PC-3 (cell line): ENCODE results near the gene FBXO10. TPM values are rescaled to one million over a fixed set of nuclear protein-coding genes. Genes with fewer than 3 reads are reported as not detected.
"Not testable (repeated sequence)": the region's sequence is repeated elsewhere in the genome, so short reads cannot be mapped to it uniquely, and the experiment has no call there.

Source experiments
- ATAC-seq: fragments of 200-7000 bp; cut with Tn5 transposase; 2 replicates; pipeline ENCODE4 v1.9.1; 2020; ENCODE audit warnings: mild to moderate bottlenecking, moderate library complexity
- BruUV-seq: library from RNA; stranded (reverse); fragments of 400-500 nt; replicated peaks from 2 replicates; lab custom pipeline; 2021; lab: Mats Ljungman, UMichigan
- CTCF ChIA-PET: fragments of 300-600 bp; sonication (Branson Sonifier 250); formaldehyde crosslinking; loops from one replicate; lab custom pipeline; 2022; ENCODE audit warnings: antibody characterized with exemption; lab: Charles Lee
- POLR2A ChIA-PET: fragments of 300-600 bp; sonication (Branson Sonifier 250); formaldehyde crosslinking; loops from one replicate; lab custom pipeline; 2022; ENCODE audit warnings: antibody characterized with exemption; ENCODE audit not compliant: unreplicated experiment; lab: Charles Lee
- DNase-seq: peaks from one replicate; pipeline ENCODE4 v3.0.0-alpha.2; 2015
- H2AFZ ChIP-seq: fragments of 300-600 bp; sonication (generic); 2 replicates; pipeline ENCODE4 v1.6.0; 2016; ENCODE audit warnings: antibody characterized with exemption, low read length
- H3F3A ChIP-seq: fragments of 300-600 bp; sonication (generic); one replicate; pipeline ENCODE4 v1.6.0; 2017; ENCODE audit warnings: antibody characterized with exemption, low read length, control low read depth, mild to moderate bottlenecking; ENCODE audit not compliant: unreplicated experiment
- H3K27ac ChIP-seq: fragments of 300-600 bp; sonication (generic); 2 replicates; pipeline ENCODE4 v1.5.1; 2016; ENCODE audit warnings: mild to moderate bottlenecking, low read length
- H3K27me3 ChIP-seq: fragments of 300-600 bp; sonication (generic); 2 replicates; pipeline ENCODE4 v1.6.1; 2016; ENCODE audit warnings: low read length, mixed read lengths
- H3K36me3 ChIP-seq: fragments of 300-600 bp; sonication (generic); 2 replicates; pipeline ENCODE4 v1.6.1; 2016; ENCODE audit warnings: low read depth, mixed run types, low read length, mixed read lengths
- H3K4me1 ChIP-seq: fragments of 300-600 bp; sonication (generic); 2 replicates; pipeline ENCODE4 v1.5.1; 2016; ENCODE audit warnings: low read length; ENCODE audit not compliant: insufficient read depth
- H3K4me2 ChIP-seq: fragments of 300-600 bp; sonication (generic); 2 replicates; pipeline ENCODE4 v1.6.0; 2016; ENCODE audit warnings: low read length
- H3K4me3 ChIP-seq: fragments of 300-600 bp; sonication (generic); 2 replicates; pipeline ENCODE4 v1.5.1; 2016; ENCODE audit warnings: mild to moderate bottlenecking, low read length, mixed read lengths
- H3K79me2 ChIP-seq: fragments of 300-600 bp; sonication (generic); 2 replicates; pipeline ENCODE4 v1.6.1; 2017; ENCODE audit warnings: low read length, mixed read lengths
- H3K9ac ChIP-seq: fragments of 300-600 bp; sonication (generic); 2 replicates; pipeline ENCODE4 v1.6.0; 2016; ENCODE audit warnings: mild to moderate bottlenecking, low read length
- H3K9me2 ChIP-seq: fragments of 300-600 bp; sonication (generic); replicated peaks from 2 replicates; pipeline ENCODE4 v1.6.1; 2016; ENCODE audit warnings: mixed run types, low read length, mixed read lengths
- H3K9me3 ChIP-seq: fragments of 300-600 bp; sonication (generic); 2 replicates; pipeline ENCODE4 v1.6.1; 2016; ENCODE audit warnings: low read length, mixed read lengths
- H4K20me1 ChIP-seq: fragments of 300-600 bp; sonication (generic); 2 replicates; pipeline ENCODE4 v1.6.1; 2016; ENCODE audit warnings: low read length, mixed read lengths
- CTCF ChIP-seq: fragments of 300-600 bp; sonication (generic); conservative IDR thresholded peaks from 2 replicates; pipeline ENCODE4 v1.5.1; 2017; ENCODE audit warnings: antibody characterized with exemption, low read depth, mild to moderate bottlenecking, low read length
- EZH2 ChIP-seq: fragments of 300-600 bp; sonication (generic); IDR thresholded peaks from one replicate; pipeline ENCODE4 v1.6.1; 2017; ENCODE audit warnings: antibody characterized with exemption, mild to moderate bottlenecking, low read length; ENCODE audit not compliant: unreplicated experiment
- EZH2phosphoT487 ChIP-seq: fragments of 300-600 bp; sonication (generic); IDR thresholded peaks from 2 replicates; pipeline ENCODE4 v1.6.1; 2018; ENCODE audit warnings: mild to moderate bottlenecking, antibody characterized with exemption, low read length, borderline replicate concordance
- intact Hi-C: fragments of 100-400 bp; cut with micrococcal nuclease; formaldehyde crosslinking; loops from 2 replicates; pipeline ENCODE4 v1.9.0; 2023
- total RNA-seq: library from RNA; depleted of rRNA; stranded (reverse); fragments of >200 nt; gene quantifications from 2 replicates; pipeline ENCODE4 v1.2.3, GENCODE V29; 2014

Gene FBXO10
- total RNA-seq, 1 experiment from 2014 or later = 2.6 TPM

GRCh38 chr9:37474438-37474837 lies 101.7 kb downstream of the FBXO10 start:
- Histone ChIP-seq H3K4me2 (no peak overlapping the region), H3K27me3 (no peaks in the 10 kb centered on the region), H3K9me2 (no peaks in the 10 kb centered on the region), H3K4me3 (no peak overlapping the region), H2AFZ (no peak overlapping the region), H3K9ac (no peak overlapping the region), H3K27ac (no peak overlapping the region), H3K79me2 (no peaks in the 10 kb centered on the region), H4K20me1 (no peaks in the 10 kb centered on the region), H3K36me3 (no peaks in the 10 kb centered on the region), H3K9me3 (no peaks in the 10 kb centered on the region), H3K4me1 (peaks cover 10% of the 10 kb centered on the region), H3F3A (no peaks in the 10 kb centered on the region)
- TF ChIP-seq EZH2phosphoT487 (no peak), CTCF (no peak), EZH2 (no peak)
- ChIA-PET CTCF (no interaction called here), POLR2A (no interaction called here)
- no peak for ATAC-seq
- intact Hi-C loops = no loop called here
- DNase-seq = no peak
- BruUV-seq = no TSS peak

- H3K79me2 ChIP-seq, H2AFZ ChIP-seq, H3K9me3 ChIP-seq, H3K36me3 ChIP-seq, ATAC-seq, CTCF ChIA-PET, H3K9ac ChIP-seq, H3K9me2 ChIP-seq, H3K27ac ChIP-seq, H3K4me3 ChIP-seq, H3K4me2 ChIP-seq, H3K4me1 ChIP-seq, DNase-seq, H4K20me1 ChIP-seq, H3K27me3 ChIP-seq, H3F3A ChIP-seq, intact Hi-C loops, POLR2A ChIA-PET, BruUV-seq: not testable (repeated sequence)
Measured at GRCh38 chr9:37473982-37474381, 102.2 kb downstream of the FBXO10 start.

- POLR2A ChIA-PET = no interaction called here
- Histone ChIP-seq H2AFZ (peak overlapping the region; percentile 89), H3K4me1 (peaks cover 10% of the 10 kb centered on the region), H3K9me3 (no peaks in the 10 kb centered on the region), H3K27ac (peak overlapping the region; percentile 95), H3K27me3 (no peaks in the 10 kb centered on the region), H3K4me2 (peak overlapping the region; percentile 89), H3F3A (no peaks in the 10 kb centered on the region), H3K36me3 (no peaks in the 10 kb centered on the region), H3K79me2 (no peaks in the 10 kb centered on the region), H4K20me1 (no peaks in the 10 kb centered on the region), H3K4me3 (peak overlapping the region; percentile 75), H3K9ac (peak overlapping the region; percentile 76), H3K9me2 (no peaks in the 10 kb centered on the region)
- BruUV-seq = TSS peak; percentile 84
- CTCF ChIA-PET = no interaction called here
- DNase-seq (peak; percentile 96), ATAC-seq (peak; percentile 96)
- intact Hi-C loops = no loop called here
- TF ChIP-seq EZH2phosphoT487 (no peak), CTCF (no peak), EZH2 (no peak)
Measured at GRCh38 chr9:37471942-37472684, 104.1 kb downstream of the FBXO10 start.
